Peyer's patch (tissue), 4 donors: ENCODE data around the gene DMPK.

Experiments used
- CTCF ChIP-seq, 6 experiments: fragments of 450-650 bp in 4 of 6; fragments of 200-600 bp in 2 of 6; sonication (generic) in 1 of 6; IDR thresholded peaks; one replicate each; pipeline ENCODE4 v1.5.1; 2017 to 2019; ENCODE audit warnings: antibody characterized with exemption in 6 of 6, mild to moderate bottlenecking in 3 of 6, moderate library complexity in 1 of 6
- POLR2A ChIP-seq, 2 donors: fragments of 450-650 bp; IDR thresholded peaks; one replicate each; pipeline ENCODE4 v1.5.1; 2017; ENCODE audit warnings: antibody characterized with exemption in 2 of 2, mild to moderate bottlenecking in 2 of 2, moderate library complexity in 2 of 2

GRCh38 chr19:45821103-45821521, 38.8 kb upstream of the DMPK start:
- TF ChIP-seq CTCF (IDR thresholded peaks at IDR 0.05), result no peak
- no peak for TF ChIP-seq POLR2A (IDR thresholded peaks at IDR 0.05)
